MM.1S (cell line): ENCODE measurements around the gene LINC00305.

Source experiments
- CTCF ChIP-seq: fragments of 300-600 bp; sonication (generic); IDR thresholded peaks from 2 replicates; pipeline ENCODE4 v1.5.1; 2016; ENCODE audit warnings: antibody characterized with exemption, low read length, mixed read lengths
- EZH2phosphoT487 ChIP-seq: fragments of 300-600 bp; sonication (generic); IDR thresholded peaks from 2 replicates; pipeline ENCODE4 v1.6.1; 2018; ENCODE audit warnings: antibody characterized with exemption, low read length

- TF ChIP-seq CTCF (no peak), EZH2phosphoT487 (no peak)
Observed at GRCh38 chr18:64100116-64100922, 48.6 kb downstream of the LINC00305 start.
